HL-60 (cell line): ENCODE data around the gene DCTN4.

Experiments used
- DNase-seq, 2 experiments: peaks; one replicate each; pipeline ENCODE4 v3.0.0-alpha.2; 2010 to 2020; ENCODE audit warnings: low read depth in 1 of 2, low spot score in 1 of 2
- H3K27ac ChIP-seq: fragments of 250-450 bp; sonication (Bioruptor Pico); replicated peaks from 2 replicates; pipeline ENCODE4 v1.5.1; 2020; ENCODE audit warnings: mild to moderate bottlenecking, moderate library complexity
- H3K27me3 ChIP-seq: fragments of 250-450 bp; sonication (Bioruptor Pico); 2 replicates; pipeline ENCODE4 v1.5.1; 2021; ENCODE audit warnings: mild to moderate bottlenecking, moderate library complexity; ENCODE audit not compliant: insufficient read depth, poor library complexity, severe bottlenecking
- H3K4me3 ChIP-seq: replicated peaks from 2 replicates; pipeline ENCODE4 v1.5.1; 2011; ENCODE audit warnings: mild to moderate bottlenecking, control low read depth, low read length; ENCODE audit not compliant: insufficient read depth
- CTCF ChIP-seq: IDR thresholded peaks from one replicate; pipeline ENCODE4 v1.5.1; 2011; ENCODE audit warnings: low read length, control low read depth, inconsistent platforms; ENCODE audit not compliant: insufficient read depth
- GABPA ChIP-seq: IDR thresholded peaks from 2 replicates; pipeline ENCODE4 v1.6.1; 2012; ENCODE audit warnings: low read depth
- POLR2AphosphoS5 ChIP-seq: IDR thresholded peaks from 2 replicates; pipeline ENCODE4 v1.6.1; 2012; ENCODE audit warnings: low read depth
- SPI1 ChIP-seq: IDR thresholded peaks from 2 replicates; pipeline ENCODE4 v1.6.1; 2012; ENCODE audit warnings: low read depth, mild to moderate bottlenecking, borderline replicate concordance
- TF ChIP-seq, protein P1 (sequence below): IDR thresholded peaks from 2 replicates; pipeline ENCODE4 v1.6.1; 2012; ENCODE audit warnings: low read depth; ENCODE audit not compliant: insufficient replicate concordance

Gene DCTN4

DNA sequence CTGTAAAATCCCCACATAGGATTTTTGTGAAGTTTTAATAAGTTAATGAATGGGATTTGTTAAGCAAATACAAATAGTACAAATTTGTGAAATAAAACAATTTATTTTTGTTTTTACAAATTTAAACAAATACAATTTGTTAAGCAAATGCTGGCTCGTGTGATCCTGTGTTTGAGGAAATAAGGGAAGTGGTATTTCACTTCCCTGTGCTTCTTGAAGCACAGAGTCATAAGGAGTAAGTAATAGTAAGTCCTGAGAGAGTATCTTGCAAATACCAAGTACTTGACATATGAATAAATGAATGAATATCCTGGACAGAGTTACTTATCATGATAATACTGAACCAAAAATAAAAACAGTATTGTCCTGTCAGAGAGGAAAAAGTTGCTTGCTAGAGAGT is 28.8 kb upstream of the DCTN4 start:
- DNase-seq = no peak
- Histone ChIP-seq H3K27ac (peak overlapping the region; percentile 72), H3K27me3 (no peaks in the 10 kb centered on the region), H3K4me3 (no peak overlapping the region)
- TF ChIP-seq SPI1 = peak; percentile 98
- TF ChIP-seq, protein P1, sequence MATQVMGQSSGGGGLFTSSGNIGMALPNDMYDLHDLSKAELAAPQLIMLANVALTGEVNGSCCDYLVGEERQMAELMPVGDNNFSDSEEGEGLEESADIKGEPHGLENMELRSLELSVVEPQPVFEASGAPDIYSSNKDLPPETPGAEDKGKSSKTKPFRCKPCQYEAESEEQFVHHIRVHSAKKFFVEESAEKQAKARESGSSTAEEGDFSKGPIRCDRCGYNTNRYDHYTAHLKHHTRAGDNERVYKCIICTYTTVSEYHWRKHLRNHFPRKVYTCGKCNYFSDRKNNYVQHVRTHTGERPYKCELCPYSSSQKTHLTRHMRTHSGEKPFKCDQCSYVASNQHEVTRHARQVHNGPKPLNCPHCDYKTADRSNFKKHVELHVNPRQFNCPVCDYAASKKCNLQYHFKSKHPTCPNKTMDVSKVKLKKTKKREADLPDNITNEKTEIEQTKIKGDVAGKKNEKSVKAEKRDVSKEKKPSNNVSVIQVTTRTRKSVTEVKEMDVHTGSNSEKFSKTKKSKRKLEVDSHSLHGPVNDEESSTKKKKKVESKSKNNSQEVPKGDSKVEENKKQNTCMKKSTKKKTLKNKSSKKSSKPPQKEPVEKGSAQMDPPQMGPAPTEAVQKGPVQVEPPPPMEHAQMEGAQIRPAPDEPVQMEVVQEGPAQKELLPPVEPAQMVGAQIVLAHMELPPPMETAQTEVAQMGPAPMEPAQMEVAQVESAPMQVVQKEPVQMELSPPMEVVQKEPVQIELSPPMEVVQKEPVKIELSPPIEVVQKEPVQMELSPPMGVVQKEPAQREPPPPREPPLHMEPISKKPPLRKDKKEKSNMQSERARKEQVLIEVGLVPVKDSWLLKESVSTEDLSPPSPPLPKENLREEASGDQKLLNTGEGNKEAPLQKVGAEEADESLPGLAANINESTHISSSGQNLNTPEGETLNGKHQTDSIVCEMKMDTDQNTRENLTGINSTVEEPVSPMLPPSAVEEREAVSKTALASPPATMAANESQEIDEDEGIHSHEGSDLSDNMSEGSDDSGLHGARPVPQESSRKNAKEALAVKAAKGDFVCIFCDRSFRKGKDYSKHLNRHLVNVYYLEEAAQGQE = no peak

DNA sequence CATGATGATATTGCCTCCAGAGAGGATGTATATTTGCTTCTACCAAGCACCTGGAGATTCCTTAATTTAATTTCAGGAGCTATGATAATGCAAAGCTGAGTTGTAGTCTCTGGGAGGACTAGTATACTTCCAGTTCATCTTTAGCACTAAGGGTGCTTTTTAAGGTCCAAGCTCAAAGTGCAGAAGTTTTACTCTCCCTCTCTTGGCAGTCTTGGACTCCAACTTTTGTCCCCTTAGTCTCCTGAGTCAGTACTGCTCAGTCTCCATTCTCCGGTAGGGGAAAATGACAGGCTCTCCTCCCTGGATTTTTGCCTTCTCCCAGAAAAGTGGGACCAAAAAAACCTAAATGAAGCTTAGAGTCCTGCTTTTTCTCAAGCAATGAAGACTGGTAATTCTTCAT is 28.1 kb upstream of the DCTN4 start:
- no peak for DNase-seq
- TF ChIP-seq GABPA = no peak
- TF ChIP-seq CTCF = no peak
- no peak for TF ChIP-seq SPI1
- TF ChIP-seq, protein P1 = no peak
- no peak for TF ChIP-seq POLR2AphosphoS5
- no peak overlapping the region for H3K4me3 ChIP-seq
- peak overlapping the region; percentile 72 for H3K27ac ChIP-seq
- no peaks in the 10 kb centered on the region for H3K27me3 ChIP-seq

DNA sequence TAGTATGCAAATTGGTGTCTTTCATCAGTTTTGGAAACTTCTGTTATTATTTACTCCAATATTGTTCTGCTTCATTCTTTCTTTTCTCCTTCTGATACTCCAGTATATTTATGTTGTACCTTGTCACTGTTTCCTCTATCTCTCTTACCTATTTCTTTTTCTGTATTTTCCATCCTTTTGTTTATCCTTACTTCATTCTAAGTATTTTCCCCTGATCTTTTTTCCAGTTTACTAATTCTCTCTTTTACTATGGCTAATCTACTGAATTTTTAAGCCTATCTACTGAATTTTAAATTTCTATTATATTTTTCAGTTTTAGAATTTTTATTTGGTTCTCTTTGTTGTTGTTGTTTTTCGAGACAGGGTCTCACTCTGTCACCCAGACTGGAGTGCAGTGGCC is 27.1 kb upstream of the DCTN4 start:
- H3K27me3 ChIP-seq = no peaks in the 10 kb centered on the region
- DNase-seq = no peak
- H3K4me3 ChIP-seq = no peak overlapping the region
- TF ChIP-seq SPI1 = no peak
- no peak for TF ChIP-seq POLR2AphosphoS5
- TF ChIP-seq, protein P1 = no peak
- no peak for TF ChIP-seq CTCF
- no peak for TF ChIP-seq GABPA
- peak overlapping the region; percentile 72 for H3K27ac ChIP-seq

- no peak overlapping the region for H3K4me3 ChIP-seq
- peak; percentile 52 to 90 for DNase-seq
Observed at GRCh38 chr5:150783422-150783928, 24.7 kb upstream of the DCTN4 start.

More at GRCh38 chr5:150783422-150783928, 24.7 kb upstream of the DCTN4 start:
- Histone ChIP-seq H3K27me3 (no peaks in the 10 kb centered on the region), H3K27ac (peak overlapping the region; percentile 85)
- TF ChIP-seq CTCF (no peak), SPI1 (peak; percentile 27; the same call in 1 of the 2 replicates), GABPA (peak; percentile 56), POLR2AphosphoS5 (peak; percentile 69; the same call in 1 of the 2 replicates)
- TF ChIP-seq, protein P1 = no peak
